Fibroblast of pulmonary artery (primary cell): Measurements from ENCODE around the gene UBD.

Source experiments
- DNase-seq: peaks from one replicate; pipeline ENCODE4 v3.0.0-alpha.2; 2010; ENCODE audit warnings: low read depth
- H3K4me3 ChIP-seq: replicated peaks from 2 replicates; pipeline ENCODE4 v1.5.1; 2011; ENCODE audit warnings: low read depth, mild to moderate bottlenecking, control low read depth, low read length, moderate library complexity
- TF ChIP-seq, protein P1 (sequence below): IDR thresholded peaks from 2 replicates; pipeline ENCODE4 v1.5.1; 2011; ENCODE audit warnings: mild to moderate bottlenecking, control low read depth, low read length, inconsistent platforms; ENCODE audit errors: missing control alignments

The UBD gene

DNA sequence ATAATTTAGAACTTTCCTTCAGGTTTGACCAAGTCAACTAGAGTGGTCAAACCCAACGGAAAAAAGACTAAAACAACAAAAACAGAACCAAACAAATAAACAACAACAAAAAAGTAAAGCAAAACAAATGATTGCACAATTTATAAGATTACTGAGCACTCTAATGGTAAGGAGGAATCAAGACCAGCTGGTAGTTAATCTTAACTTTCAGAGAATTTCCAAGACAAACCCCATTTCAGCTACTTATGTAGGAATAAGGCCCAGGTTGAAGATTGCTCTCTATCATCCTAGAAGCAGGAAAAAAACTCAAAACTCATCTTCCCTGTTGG lies 34.3 kb downstream of the UBD start:
- no peak for DNase-seq
- no peak overlapping the region for H3K4me3 ChIP-seq
- TF ChIP-seq, protein P1, sequence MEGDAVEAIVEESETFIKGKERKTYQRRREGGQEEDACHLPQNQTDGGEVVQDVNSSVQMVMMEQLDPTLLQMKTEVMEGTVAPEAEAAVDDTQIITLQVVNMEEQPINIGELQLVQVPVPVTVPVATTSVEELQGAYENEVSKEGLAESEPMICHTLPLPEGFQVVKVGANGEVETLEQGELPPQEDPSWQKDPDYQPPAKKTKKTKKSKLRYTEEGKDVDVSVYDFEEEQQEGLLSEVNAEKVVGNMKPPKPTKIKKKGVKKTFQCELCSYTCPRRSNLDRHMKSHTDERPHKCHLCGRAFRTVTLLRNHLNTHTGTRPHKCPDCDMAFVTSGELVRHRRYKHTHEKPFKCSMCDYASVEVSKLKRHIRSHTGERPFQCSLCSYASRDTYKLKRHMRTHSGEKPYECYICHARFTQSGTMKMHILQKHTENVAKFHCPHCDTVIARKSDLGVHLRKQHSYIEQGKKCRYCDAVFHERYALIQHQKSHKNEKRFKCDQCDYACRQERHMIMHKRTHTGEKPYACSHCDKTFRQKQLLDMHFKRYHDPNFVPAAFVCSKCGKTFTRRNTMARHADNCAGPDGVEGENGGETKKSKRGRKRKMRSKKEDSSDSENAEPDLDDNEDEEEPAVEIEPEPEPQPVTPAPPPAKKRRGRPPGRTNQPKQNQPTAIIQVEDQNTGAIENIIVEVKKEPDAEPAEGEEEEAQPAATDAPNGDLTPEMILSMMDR, result no peak

DNA sequence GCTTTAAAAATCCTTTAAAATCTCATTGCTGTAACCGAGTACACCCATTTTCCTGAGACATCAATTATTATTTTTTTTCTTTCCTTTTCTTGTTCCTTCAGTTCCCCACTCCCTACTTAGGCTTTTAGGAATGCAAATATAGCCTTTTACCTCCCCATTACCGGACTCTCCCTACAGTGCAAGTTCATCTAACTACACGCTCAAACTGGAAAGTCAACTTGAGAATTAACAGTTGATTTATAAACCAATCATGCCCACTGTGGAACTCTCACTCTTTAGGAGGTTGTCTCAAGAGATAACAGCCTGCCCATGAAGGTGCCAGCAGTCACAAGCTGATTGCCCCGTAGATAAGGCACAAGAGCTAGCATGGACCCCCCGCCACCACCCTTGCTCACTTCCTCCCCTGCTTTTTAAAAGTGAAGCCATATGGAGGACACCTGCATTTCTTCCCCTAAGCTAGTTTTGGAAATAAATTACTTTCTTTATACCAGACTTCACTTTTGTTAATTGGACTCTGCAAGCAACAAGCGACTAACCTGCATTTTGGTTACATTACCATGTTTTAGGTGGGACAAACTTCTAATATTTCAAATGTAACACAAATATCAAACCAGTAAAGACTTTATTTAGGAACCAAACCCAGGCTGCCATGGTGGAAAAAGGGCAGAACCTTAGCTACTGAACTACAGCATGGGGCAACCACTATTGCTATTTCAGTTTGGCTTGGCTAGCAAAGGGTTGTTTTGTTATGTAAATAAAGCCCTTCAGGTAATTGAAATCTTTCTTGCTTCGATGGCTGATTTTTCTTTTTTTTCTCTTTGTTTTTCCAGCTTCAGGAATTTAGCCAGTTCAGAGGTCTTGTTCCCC lies 34.9 kb downstream of the UBD start:
- no peak for DNase-seq
- H3K4me3 ChIP-seq, result no peak overlapping the region
- TF ChIP-seq, protein P1, result no peak

DNA sequence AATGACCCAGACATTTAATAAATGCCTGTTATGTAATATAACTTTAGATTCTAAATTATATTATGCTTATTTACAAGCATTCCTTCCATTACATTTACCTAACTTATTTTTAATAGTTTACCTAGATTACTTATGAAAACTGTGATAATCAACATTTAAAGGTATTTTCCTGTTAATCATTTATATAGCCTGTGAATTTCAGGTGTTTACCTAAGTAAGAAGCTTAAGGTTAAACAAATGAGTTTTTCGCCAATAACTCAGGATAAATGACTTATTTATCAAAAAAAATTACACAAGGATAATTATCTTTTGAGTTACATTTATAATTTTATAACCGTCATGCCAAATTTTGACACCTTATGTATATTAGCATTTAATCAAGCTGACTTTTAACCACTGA lies 35.5 kb downstream of the UBD start:
- TF ChIP-seq, protein P1, result no peak
- no peak for DNase-seq
- H3K4me3 ChIP-seq, result no peak overlapping the region

DNA sequence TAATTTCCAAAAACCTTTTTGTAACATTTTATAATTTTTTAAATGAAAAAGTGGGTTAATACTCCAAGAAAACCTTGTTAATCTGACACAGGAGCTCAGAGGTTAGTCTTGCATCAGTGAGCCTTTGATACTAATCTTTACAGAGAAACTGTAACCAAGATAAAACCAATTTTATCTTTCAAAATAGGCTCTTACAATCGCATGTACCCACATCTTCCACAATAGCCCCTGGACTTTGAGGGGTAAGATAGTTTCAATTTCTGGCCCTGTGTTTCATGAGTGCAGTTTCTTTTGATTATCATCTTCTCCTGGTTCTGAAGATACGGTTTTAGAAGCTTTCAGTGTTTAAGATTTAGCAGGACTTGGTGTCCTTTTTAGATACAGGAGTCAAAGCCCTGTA lies 37.3 kb downstream of the UBD start:
- no peak for DNase-seq
- TF ChIP-seq, protein P1, result no peak
- H3K4me3 ChIP-seq, result no peak overlapping the region

DNA sequence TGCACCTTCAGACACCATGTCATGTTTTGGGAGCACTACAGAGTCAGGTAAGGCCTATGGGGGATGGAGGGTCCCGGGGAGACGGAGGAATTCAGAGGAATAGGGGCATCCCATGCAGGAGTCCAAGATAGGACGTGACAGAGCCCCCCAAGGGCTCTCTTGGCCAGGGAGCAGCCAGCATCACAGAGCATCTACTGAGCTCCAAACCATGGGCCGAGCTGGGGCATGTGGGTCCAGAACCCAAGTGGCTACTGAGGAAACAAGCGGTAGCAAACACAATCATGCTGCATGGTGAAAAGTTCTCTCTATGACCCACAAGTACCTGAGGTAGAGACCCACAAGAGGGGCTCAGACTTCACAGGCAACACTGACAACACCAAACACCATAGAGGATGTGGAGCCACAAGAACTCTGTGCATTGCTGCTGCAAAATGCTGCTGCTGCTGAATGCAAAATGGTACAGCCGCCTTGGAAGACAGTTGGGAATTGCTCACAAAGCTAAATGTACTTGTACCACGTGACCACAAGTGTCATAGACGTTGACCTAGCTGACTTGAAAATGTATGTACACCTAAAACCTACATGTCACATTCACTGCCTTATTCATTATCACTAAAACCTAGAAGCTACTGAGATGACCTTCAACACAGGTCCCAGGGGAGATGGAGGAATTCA lies 38.4 kb downstream of the UBD start:
- TF ChIP-seq, protein P1, result no peak
- DNase-seq, result no peak
- no peak overlapping the region for H3K4me3 ChIP-seq

DNA sequence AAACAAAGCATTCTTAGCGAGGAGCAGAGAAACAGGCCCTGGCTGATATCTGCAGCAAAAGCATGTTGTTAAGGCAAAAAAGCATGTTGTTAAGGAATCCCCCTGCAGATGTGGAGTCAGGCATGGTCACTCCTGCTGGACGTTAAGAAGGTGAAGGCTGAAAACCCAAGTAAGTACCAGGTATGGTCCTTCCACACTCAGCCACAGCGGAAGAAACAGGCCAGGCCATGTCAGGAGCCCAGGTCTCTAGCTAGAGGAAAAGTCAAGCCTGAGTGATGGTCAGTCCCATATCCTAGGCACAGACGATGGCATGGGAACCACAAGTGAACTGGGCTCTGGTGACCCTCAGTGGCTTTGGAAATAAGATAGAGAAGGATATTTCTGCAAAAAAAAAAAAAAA lies 39.3 kb downstream of the UBD start:
- no peak for DNase-seq
- TF ChIP-seq, protein P1, result no peak
- H3K4me3 ChIP-seq, result no peak overlapping the region
